ENCODE data around the gene F5. TPM values are rescaled to one million over a fixed set of nuclear protein-coding genes. Genes with fewer than 3 reads are reported as not detected.

Gene F5
- total RNA-seq, 4 donors from 2014 or later: 0.79 to 3.0 (median 1.8) TPM

- peak overlapping the region; percentile 97 to 98 (median 98) for H3K27ac ChIP-seq
- DNase-seq: peak; percentile 14 to 23
- H3K27me3 ChIP-seq: no peaks in the 10 kb centered on the region
- H3K4me3 ChIP-seq (replicated peaks in 1 of 3): peak overlapping the region; percentile 21 to 87 (median 29)
- 3 to 4% methylated on average over 14 of the region's 14 CpGs for WGBS, 2 donors
- peaks cover 16 to 24% of the 10 kb centered on the region in 2 donors for H3K4me1 ChIP-seq
- TF ChIP-seq POLR2A (IDR thresholded peaks at IDR 0.05): no peak
- no peak for TF ChIP-seq CTCF (IDR thresholded peaks at IDR 0.05)
- H3K9me3 ChIP-seq: no peaks in the 10 kb centered on the region
- H3K36me3 ChIP-seq: no peaks in the 10 kb centered on the region
- intact Hi-C loops (cut with DNase I): no loop called here
Observed at GRCh38 chr1:169486281-169487051, 99.8 kb downstream of the F5 start.

GRCh38 chr1:169485431-169486280, 100.6 kb downstream of the F5 start, which contains the start of gene SLC19A2:
SLC19A2 (minus strand) TSS chr1:169485944; CDS start chr1:169485766, 178 bp downstream.
- H3K4me3 ChIP-seq (replicated peaks in 1 of 3): peak within 1 kb of the TSS; percentile 85 to 89 (median 87)
- no peaks in the 10 kb centered on the region for H3K36me3 ChIP-seq
- TF ChIP-seq POLR2A (IDR thresholded peaks at IDR 0.05) (peak; percentile 89 to 100), CTCF (IDR thresholded peaks at IDR 0.05) (peak in 3 of 6 experiments; percentile 20 to 38 (median 33))
- intact Hi-C loops (cut with DNase I): no loop called here
- no peaks in the 10 kb centered on the region for H3K9me3 ChIP-seq
- H3K4me1 ChIP-seq: peaks cover 16 to 31% of the 10 kb centered on the region in 2 donors
- WGBS, 2 donors: 0 to 1% methylated on average over 46 to 53 of the region's 85 CpGs
- peak within 1 kb of the TSS; percentile 97 to 98 (median 98) for H3K27ac ChIP-seq
- peak; percentile 100 for DNase-seq
- no peaks in the 10 kb centered on the region for H3K27me3 ChIP-seq

GRCh38 chr1:169484683-169485430, 101.4 kb downstream of the F5 start:
- H3K4me3 ChIP-seq (replicated peaks in 1 of 3): peak overlapping the region; percentile 85 to 89 (median 87)
- peak overlapping the region; percentile 96 to 98 (median 98) for H3K27ac ChIP-seq
- H3K27me3 ChIP-seq: no peaks in the 10 kb centered on the region
- H3K36me3 ChIP-seq: no peaks in the 10 kb centered on the region
- 9 to 10% methylated on average over 15 of the region's 15 CpGs for WGBS, 2 donors
- no peaks in the 10 kb centered on the region for H3K9me3 ChIP-seq
- peak in 1 of 2 donors; percentile 24 for TF ChIP-seq POLR2A (IDR thresholded peaks at IDR 0.05)
- no peak for TF ChIP-seq CTCF (IDR thresholded peaks at IDR 0.05)
- H3K4me1 ChIP-seq: peaks cover 16 to 31% of the 10 kb centered on the region in 2 donors
- intact Hi-C loops (cut with DNase I): no loop called here
- DNase-seq: peak; percentile 62 to 72

GRCh38 chr1:169484101-169484500, 102.2 kb downstream of the F5 start:
- H3K9me3 ChIP-seq: no peaks in the 10 kb centered on the region
- H3K27me3 ChIP-seq: no peaks in the 10 kb centered on the region
- H3K4me3 ChIP-seq (replicated peaks in 1 of 3): peak overlapping the region in 2 of 3 donors; percentile 4 to 87
- peak overlapping the region; percentile 5 to 98 (median 98) for H3K27ac ChIP-seq
- no peaks in the 10 kb centered on the region for H3K36me3 ChIP-seq
- H3K4me1 ChIP-seq: peaks cover 16 to 31% of the 10 kb centered on the region in 2 donors
- whole genome bisulfite sequencing, 2 donors: 61 to 67% methylated on average over 4 of the region's 4 CpGs
- intact Hi-C loops (cut with DNase I): no loop called here
- no peak for DNase-seq
- TF ChIP-seq CTCF (IDR thresholded peaks at IDR 0.05) (no peak), POLR2A (IDR thresholded peaks at IDR 0.05) (no peak)
